Measurements from ENCODE around the gene TMEM59. TPM values are rescaled to one million over a fixed set of nuclear protein-coding genes. Genes with fewer than 3 reads are reported as not detected.

TMEM59 gene
- total RNA-seq, 4 donors from 2014 or later, result 156 to 248 (median 224) TPM

GRCh38 chr1:53992085-53992874 is 60.7 kb downstream of the TMEM59 start:
- ATAC-seq (no peak), DNase-seq (no peak)
- intact Hi-C loops (cut with DNase I; ENCODE audit: low total_unique reads), result no loop called here
- Histone ChIP-seq H3K4me3 (no peak overlapping the region), H3K36me3 (no peaks in the 10 kb centered on the region), H3K27me3 (no peaks in the 10 kb centered on the region), H3K4me1 (no peaks in the 10 kb centered on the region), H3K9me3 (no peaks in the 10 kb centered on the region), H3K27ac (no peak overlapping the region)
- no peak for TF ChIP-seq CTCF (IDR thresholded peaks at IDR 0.05 in 4 of 5, conservative IDR thresholded peaks at IDR 0.05 in 1 of 5)
- no peak for TF ChIP-seq POLR2A (IDR thresholded peaks at IDR 0.05)
- in situ Hi-C loops (cut with MboI; ENCODE audit: low sequenced_read_pairs in 4 of 4), result no loop called here

GRCh38 chr1:53987880-53988279 is 65.1 kb downstream of the TMEM59 start:
- Histone ChIP-seq H3K4me3 (no peak overlapping the region), H3K27ac (no peak overlapping the region), H3K4me1 (no peaks in the 10 kb centered on the region), H3K9me3 (no peaks in the 10 kb centered on the region), H3K27me3 (no peaks in the 10 kb centered on the region), H3K36me3 (no peaks in the 10 kb centered on the region)
- DNase-seq, result no peak
- in situ Hi-C loops (cut with MboI; ENCODE audit: low sequenced_read_pairs in 4 of 4), result no loop called here
- ATAC-seq, result no peak
- TF ChIP-seq CTCF (IDR thresholded peaks at IDR 0.05 in 4 of 5, conservative IDR thresholded peaks at IDR 0.05 in 1 of 5), result no peak
- TF ChIP-seq POLR2A (IDR thresholded peaks at IDR 0.05), result no peak
- intact Hi-C loops (cut with DNase I; ENCODE audit: low total_unique reads), result no loop called here

GRCh38 chr1:53986458-53986857 is 66.5 kb downstream of the TMEM59 start:
- H3K27ac ChIP-seq, result no peak overlapping the region
- intact Hi-C loops (cut with DNase I; ENCODE audit: low total_unique reads) (no loop called here), in situ Hi-C loops (cut with MboI; ENCODE audit: low sequenced_read_pairs in 4 of 4) (no loop called here)
- no peaks in the 10 kb centered on the region for H3K4me1 ChIP-seq
- H3K9me3 ChIP-seq, result no peaks in the 10 kb centered on the region
- no peaks in the 10 kb centered on the region for H3K27me3 ChIP-seq
- DNase-seq (no peak), ATAC-seq (no peak)
- no peak for TF ChIP-seq CTCF (IDR thresholded peaks at IDR 0.05 in 4 of 5, conservative IDR thresholded peaks at IDR 0.05 in 1 of 5)
- no peak for TF ChIP-seq POLR2A (IDR thresholded peaks at IDR 0.05)
- no peaks in the 10 kb centered on the region for H3K36me3 ChIP-seq
- no peak overlapping the region for H3K4me3 ChIP-seq

- TF ChIP-seq POLR2A (IDR thresholded peaks at IDR 0.05) (no peak), CTCF (IDR thresholded peaks at IDR 0.05 in 4 of 5, conservative IDR thresholded peaks at IDR 0.05 in 1 of 5) (no peak)
- Histone ChIP-seq H3K27ac (no peak overlapping the region), H3K9me3 (no peaks in the 10 kb centered on the region), H3K4me3 (no peak overlapping the region), H3K27me3 (no peaks in the 10 kb centered on the region), H3K4me1 (no peaks in the 10 kb centered on the region), H3K36me3 (no peaks in the 10 kb centered on the region)
- ATAC-seq (no peak), DNase-seq (no peak)
- intact Hi-C loops (cut with DNase I; ENCODE audit: low total_unique reads), result no loop called here
- in situ Hi-C loops (cut with MboI; ENCODE audit: low sequenced_read_pairs in 4 of 4), result no loop called here
These were observed 68.3 kb downstream of the TMEM59 start for GRCh38 chr1:53984726-53985125.

GRCh38 chr1:53982763-53983104 is 70.3 kb downstream of the TMEM59 start:
- Histone ChIP-seq H3K4me3 (peak overlapping the region; percentile 32 to 44 (median 38)), H3K27ac (no peak overlapping the region), H3K9me3 (no peaks in the 10 kb centered on the region), H3K36me3 (no peaks in the 10 kb centered on the region), H3K27me3 (no peaks in the 10 kb centered on the region), H3K4me1 (no peaks in the 10 kb centered on the region)
- intact Hi-C loops (cut with DNase I; ENCODE audit: low total_unique reads) (no loop called here), in situ Hi-C loops (cut with MboI; ENCODE audit: low sequenced_read_pairs in 4 of 4) (no loop called here)
- ATAC-seq (no peak), DNase-seq (no peak)
- no peak for TF ChIP-seq POLR2A (IDR thresholded peaks at IDR 0.05)
- TF ChIP-seq CTCF (IDR thresholded peaks at IDR 0.05 in 4 of 5, conservative IDR thresholded peaks at IDR 0.05 in 1 of 5), result no peak

All from gastrocnemius medialis (tissue), 4 donors.